Smooth muscle cell (in vitro differentiated cells): ENCODE results near the gene GJB5. TPM values are rescaled to one million over a fixed set of nuclear protein-coding genes. Genes with fewer than 3 reads are reported as not detected.
A peak's percentile ranks its signal among the peaks of the same experiment; 100 is the strongest.

Experiments
- DNase-seq: peaks from one replicate; lab custom pipeline; 2025; ENCODE audit not compliant: unreplicated experiment; lab: John Stamatoyannopoulos, UW
- H2AFZ ChIP-seq: fragments of 200-600 bp; sonication (generic); 2 replicates; pipeline ENCODE4 v1.6.0; 2016; ENCODE audit warnings: antibody characterized with exemption, low read depth, mild to moderate bottlenecking
- H3F3A ChIP-seq: fragments of 200-600 bp; sonication (generic); 2 replicates; pipeline ENCODE4 v1.6.0; 2017; ENCODE audit warnings: antibody characterized with exemption, low read depth
- H3K27ac ChIP-seq: fragments of 200-600 bp; sonication (generic); 2 replicates; pipeline ENCODE4 v1.5.1; 2016; ENCODE audit warnings: low read depth, mild to moderate bottlenecking
- H3K27me3 ChIP-seq: fragments of 200-600 bp; sonication (generic); 2 replicates; pipeline ENCODE4 v1.6.1; 2016; ENCODE audit warnings: low read depth, mild to moderate bottlenecking
- H3K36me3 ChIP-seq: fragments of 200-600 bp; sonication (generic); 2 replicates; pipeline ENCODE4 v1.5.1; 2016; ENCODE audit warnings: low read depth
- H3K4me1 ChIP-seq: fragments of 200-600 bp; sonication (generic); 2 replicates; pipeline ENCODE4 v1.5.1; 2016; ENCODE audit warnings: low read depth
- H3K4me2 ChIP-seq: fragments of 200-600 bp; sonication (generic); 2 replicates; pipeline ENCODE4 v1.6.0; 2016; ENCODE audit warnings: mild to moderate bottlenecking
- H3K4me3 ChIP-seq: fragments of 200-600 bp; sonication (generic); 2 replicates; pipeline ENCODE4 v1.5.1; 2016; ENCODE audit warnings: mild to moderate bottlenecking
- H3K79me2 ChIP-seq: fragments of 200-600 bp; sonication (generic); 2 replicates; pipeline ENCODE4 v1.6.0; 2016; ENCODE audit warnings: low read depth, mild to moderate bottlenecking
- H3K9ac ChIP-seq: fragments of 200-600 bp; sonication (generic); 2 replicates; pipeline ENCODE4 v1.6.0; 2016; ENCODE audit warnings: low read depth
- H3K9me3 ChIP-seq: fragments of 200-600 bp; sonication (generic); replicated peaks from 2 replicates; pipeline ENCODE4 v1.5.1; 2016; ENCODE audit warnings: low read depth
- H4K20me1 ChIP-seq: fragments of 200-600 bp; sonication (generic); 2 replicates; pipeline ENCODE4 v1.6.0; 2016; ENCODE audit warnings: low read depth
- WGBS: methylation state at CpG from one replicate; pipeline ENCODE4 v1.1.7; 2016; ENCODE audit warnings: low lambda C conversion rate; 5-methylcytosine and 5-hydroxymethylcytosine counted together
- polyA plus RNA-seq: library from polyadenylated mRNA; unstranded; fragments of >200 nt; fragmentation: Nextera tagmentation; extraction: Ambion mirVana; gene quantifications from 2 replicates; pipeline ENCODE4 v1.2.1, GENCODE V29; 2016
- total RNA-seq: library from RNA; depleted of rRNA; stranded (reverse); fragments of >200 nt; gene quantifications from 2 replicates; pipeline ENCODE4 v1.2.3, GENCODE V29; 2014
- TF ChIP-seq, protein P1 (sequence below): fragments of 200-600 bp; sonication (generic); IDR thresholded peaks from 2 replicates; pipeline ENCODE4 v1.5.1; 2017; ENCODE audit warnings: borderline replicate concordance, mild to moderate bottlenecking, antibody characterized with exemption; ENCODE audit not compliant: insufficient read depth, poor library complexity, severe bottlenecking

GJB5 gene
- total and polyA plus RNA-seq, 2 experiments from 2014 or later, result 2.5 to 8.8 TPM

DNA sequence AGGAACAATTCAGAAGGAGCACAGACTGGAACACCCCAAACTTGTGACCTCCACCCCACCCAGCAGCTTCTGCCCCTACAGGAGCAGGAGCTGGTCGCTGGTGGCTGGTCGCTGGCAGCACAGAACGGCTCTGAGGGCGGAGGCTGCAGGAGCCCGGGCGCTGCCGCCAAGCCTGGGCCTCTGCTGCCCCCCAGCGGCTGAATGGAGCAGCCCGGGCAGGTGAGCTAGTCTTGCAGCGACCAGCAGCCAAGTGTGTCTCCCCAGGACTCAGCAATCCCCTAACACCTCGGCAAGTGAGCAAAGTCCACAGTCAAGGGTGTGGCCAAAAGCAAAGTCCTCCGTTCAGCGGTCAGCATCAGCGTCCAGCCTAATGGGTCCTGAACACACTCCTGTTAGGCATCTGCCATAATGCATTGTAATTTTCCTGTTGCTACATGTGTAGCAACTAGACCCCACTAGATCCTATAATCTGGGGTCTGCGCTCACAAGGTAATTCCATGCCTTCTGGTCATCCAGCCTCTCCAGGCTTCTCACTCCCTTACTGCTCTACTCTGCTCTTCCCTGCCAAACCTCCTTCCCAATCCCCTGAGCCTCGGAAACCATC lies 12.1 kb upstream of the GJB5 start:
- no peak overlapping the region for H3K27ac ChIP-seq
- TF ChIP-seq, protein P1, sequence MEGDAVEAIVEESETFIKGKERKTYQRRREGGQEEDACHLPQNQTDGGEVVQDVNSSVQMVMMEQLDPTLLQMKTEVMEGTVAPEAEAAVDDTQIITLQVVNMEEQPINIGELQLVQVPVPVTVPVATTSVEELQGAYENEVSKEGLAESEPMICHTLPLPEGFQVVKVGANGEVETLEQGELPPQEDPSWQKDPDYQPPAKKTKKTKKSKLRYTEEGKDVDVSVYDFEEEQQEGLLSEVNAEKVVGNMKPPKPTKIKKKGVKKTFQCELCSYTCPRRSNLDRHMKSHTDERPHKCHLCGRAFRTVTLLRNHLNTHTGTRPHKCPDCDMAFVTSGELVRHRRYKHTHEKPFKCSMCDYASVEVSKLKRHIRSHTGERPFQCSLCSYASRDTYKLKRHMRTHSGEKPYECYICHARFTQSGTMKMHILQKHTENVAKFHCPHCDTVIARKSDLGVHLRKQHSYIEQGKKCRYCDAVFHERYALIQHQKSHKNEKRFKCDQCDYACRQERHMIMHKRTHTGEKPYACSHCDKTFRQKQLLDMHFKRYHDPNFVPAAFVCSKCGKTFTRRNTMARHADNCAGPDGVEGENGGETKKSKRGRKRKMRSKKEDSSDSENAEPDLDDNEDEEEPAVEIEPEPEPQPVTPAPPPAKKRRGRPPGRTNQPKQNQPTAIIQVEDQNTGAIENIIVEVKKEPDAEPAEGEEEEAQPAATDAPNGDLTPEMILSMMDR, result peak; percentile 94
- H3K4me2 ChIP-seq, result no peak overlapping the region
- no peaks in the 10 kb centered on the region for H3K36me3 ChIP-seq
- H4K20me1 ChIP-seq, result no peaks in the 10 kb centered on the region
- no peak overlapping the region for H3K4me3 ChIP-seq
- H3K27me3 ChIP-seq, result no peaks in the 10 kb centered on the region
- no peaks in the 10 kb centered on the region for H3F3A ChIP-seq
- H3K4me1 ChIP-seq, result peaks cover 3% of the 10 kb centered on the region
- no peak overlapping the region for H2AFZ ChIP-seq
- peak; percentile 34 for DNase-seq
- 13% methylated on average over 16 of the region's 16 CpGs for WGBS
- no peaks in the 10 kb centered on the region for H3K79me2 ChIP-seq
- no peaks in the 10 kb centered on the region for H3K9me3 ChIP-seq
- no peak overlapping the region for H3K9ac ChIP-seq

DNA sequence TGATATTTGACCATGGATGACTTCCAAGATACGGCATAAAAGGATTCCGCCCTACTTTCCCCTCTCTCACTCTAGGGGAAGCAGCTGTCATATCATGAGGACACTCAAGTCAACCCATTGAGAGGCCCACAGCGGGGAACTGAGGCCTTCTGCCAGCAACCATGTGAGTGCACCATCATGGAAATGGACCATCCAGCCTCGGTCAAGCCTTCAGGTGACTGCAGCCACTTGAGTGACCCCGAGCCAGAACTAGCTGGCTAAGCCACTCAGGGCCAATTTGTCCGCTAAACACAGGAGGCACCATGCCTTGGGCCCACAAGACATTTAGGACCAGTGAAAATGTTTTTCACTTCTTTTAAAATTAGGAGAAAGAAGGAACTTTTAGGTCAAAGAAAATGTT lies 11.1 kb upstream of the GJB5 start:
- Histone ChIP-seq H2AFZ (no peak overlapping the region), H3K79me2 (no peaks in the 10 kb centered on the region), H3K4me1 (peaks cover 3% of the 10 kb centered on the region), H3F3A (no peaks in the 10 kb centered on the region), H3K4me2 (no peak overlapping the region), H4K20me1 (no peaks in the 10 kb centered on the region), H3K9ac (no peak overlapping the region), H3K9me3 (no peaks in the 10 kb centered on the region), H3K27ac (no peak overlapping the region), H3K27me3 (no peaks in the 10 kb centered on the region), H3K36me3 (no peaks in the 10 kb centered on the region), H3K4me3 (no peak overlapping the region)
- TF ChIP-seq, protein P1, result no peak
- no peak for DNase-seq
- WGBS, result 88% methylated on average over 6 of the region's 6 CpGs

DNA sequence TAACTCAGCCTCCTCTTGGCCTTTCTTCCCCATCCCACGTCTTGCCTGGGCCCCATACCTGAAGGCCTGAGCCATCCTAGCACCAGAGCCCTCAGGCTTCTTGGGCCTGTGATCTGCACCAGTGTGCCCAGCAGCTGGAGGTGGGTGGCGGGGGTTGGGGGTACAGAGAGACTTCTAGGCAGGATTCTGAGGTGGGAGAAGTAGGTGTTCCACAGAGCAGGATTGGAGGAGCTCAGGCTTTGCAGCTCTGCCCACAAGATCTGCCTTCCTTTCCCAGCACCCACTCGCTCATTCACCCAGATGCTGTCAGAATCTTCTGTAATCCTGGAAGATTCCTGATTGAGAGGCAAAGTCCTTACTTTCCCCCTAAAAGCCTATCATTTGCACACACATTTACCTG lies 10.0 kb upstream of the GJB5 start:
- no peaks in the 10 kb centered on the region for H3K36me3 ChIP-seq
- no peaks in the 10 kb centered on the region for H3F3A ChIP-seq
- no peaks in the 10 kb centered on the region for H4K20me1 ChIP-seq
- no peaks in the 10 kb centered on the region for H3K27me3 ChIP-seq
- no peak overlapping the region for H3K9ac ChIP-seq
- H3K27ac ChIP-seq, result no peak overlapping the region
- H3K4me3 ChIP-seq, result no peak overlapping the region
- WGBS, result 72% methylated on average over 3 of the region's 3 CpGs
- TF ChIP-seq, protein P1, result no peak
- H3K9me3 ChIP-seq, result no peaks in the 10 kb centered on the region
- no peak overlapping the region for H3K4me2 ChIP-seq
- peaks cover 6% of the 10 kb centered on the region for H3K4me1 ChIP-seq
- no peak for DNase-seq
- no peaks in the 10 kb centered on the region for H3K79me2 ChIP-seq
- no peak overlapping the region for H2AFZ ChIP-seq

DNA sequence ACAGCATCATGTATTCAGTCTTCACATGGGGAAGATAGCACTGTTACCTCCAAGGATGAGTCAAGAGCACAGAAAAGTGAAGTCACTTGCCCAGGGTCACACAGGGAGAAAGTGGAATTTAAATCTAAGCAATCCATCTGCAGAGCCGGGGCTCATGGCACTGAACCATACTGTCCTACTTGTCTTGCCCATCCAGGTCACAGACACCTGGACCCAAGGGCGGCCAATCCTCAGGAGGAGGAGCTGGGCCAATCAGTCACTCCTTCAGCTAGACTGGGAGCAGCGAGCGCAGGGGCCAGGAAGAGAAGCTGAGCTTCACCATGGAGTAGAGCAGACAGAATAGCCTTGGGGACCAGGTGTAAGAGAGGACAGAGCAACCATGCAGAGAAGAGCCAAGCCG lies 9.2 kb upstream of the GJB5 start:
- WGBS, result 71% methylated on average over 5 of the region's 5 CpGs

More for the DNA sequence above, 9.2 kb upstream of the GJB5 start:
- peaks cover 9% of the 10 kb centered on the region for H3K4me1 ChIP-seq
- H3K4me2 ChIP-seq, result no peak overlapping the region
- H2AFZ ChIP-seq, result no peak overlapping the region
- H3K36me3 ChIP-seq, result no peaks in the 10 kb centered on the region
- no peaks in the 10 kb centered on the region for H3F3A ChIP-seq
- no peak overlapping the region for H3K27ac ChIP-seq
- H3K4me3 ChIP-seq, result no peak overlapping the region
- H4K20me1 ChIP-seq, result no peaks in the 10 kb centered on the region
- no peaks in the 10 kb centered on the region for H3K79me2 ChIP-seq
- no peaks in the 10 kb centered on the region for H3K9me3 ChIP-seq
- TF ChIP-seq, protein P1, result no peak
- no peaks in the 10 kb centered on the region for H3K27me3 ChIP-seq
- no peak for DNase-seq
- no peak overlapping the region for H3K9ac ChIP-seq
